Measurements from ENCODE around the gene UPK3BL2.
"Not testable (repeated sequence)": the region's sequence is repeated elsewhere in the genome, so short reads cannot be mapped to it uniquely, and the experiment has no call there.

The UPK3BL2 gene

GRCh38 chr7:102498321-102498720 lies 45.2 kb downstream of the UPK3BL2 start:
- not testable (repeated sequence) for FAIRE-seq; DNase-seq (ENCODE audit: insufficient read length, low spot score)

GRCh38 chr7:102497308-102497707 lies 46.2 kb downstream of the UPK3BL2 start:
- not testable (repeated sequence) for DNase-seq (ENCODE audit: insufficient read length, low spot score); FAIRE-seq

GRCh38 chr7:102496861-102497260 lies 46.6 kb downstream of the UPK3BL2 start:
- not testable (repeated sequence) for DNase-seq (ENCODE audit: insufficient read length, low spot score); FAIRE-seq

- DNase-seq (ENCODE audit: insufficient read length, low spot score); FAIRE-seq: not testable (repeated sequence)
Measured at GRCh38 chr7:102494473-102495149, 48.9 kb downstream of the UPK3BL2 start.

- DNase-seq (ENCODE audit: insufficient read length, low spot score); FAIRE-seq: not testable (repeated sequence)
Measured at GRCh38 chr7:102494026-102494425, 49.5 kb downstream of the UPK3BL2 start.

GRCh38 chr7:102493220-102493935 lies 50.1 kb downstream of the UPK3BL2 start:
- not testable (repeated sequence) for DNase-seq (ENCODE audit: insufficient read length, low spot score); FAIRE-seq

GRCh38 chr7:102490529-102491075 lies 52.9 kb downstream of the UPK3BL2 start:
- FAIRE-seq: peak; percentile 98
- DNase-seq (ENCODE audit: insufficient read length, low spot score): not testable (repeated sequence)

All from H54 (cell line).